B cell (primary cell): ENCODE measurements around the gene MIPOL1.

Experiments used
- EZH2 ChIP-seq: IDR thresholded peaks from 2 replicates; pipeline ENCODE4 v1.6.1; 2012; ENCODE audit warnings: borderline replicate concordance, low read depth, mild to moderate bottlenecking, moderate library complexity, low read length; ENCODE audit not compliant: insufficient read depth, poor library complexity, severe bottlenecking
- TF ChIP-seq, protein P1 (sequence below): fragments of 200-600 bp; IDR thresholded peaks from one replicate; pipeline ENCODE4 v1.8.0; 2022; ENCODE audit warnings: antibody characterized with exemption, mild to moderate bottlenecking

GRCh38 chr14:37237094-37237493 is 39.4 kb downstream of the MIPOL1 start:
- TF ChIP-seq, protein P1, sequence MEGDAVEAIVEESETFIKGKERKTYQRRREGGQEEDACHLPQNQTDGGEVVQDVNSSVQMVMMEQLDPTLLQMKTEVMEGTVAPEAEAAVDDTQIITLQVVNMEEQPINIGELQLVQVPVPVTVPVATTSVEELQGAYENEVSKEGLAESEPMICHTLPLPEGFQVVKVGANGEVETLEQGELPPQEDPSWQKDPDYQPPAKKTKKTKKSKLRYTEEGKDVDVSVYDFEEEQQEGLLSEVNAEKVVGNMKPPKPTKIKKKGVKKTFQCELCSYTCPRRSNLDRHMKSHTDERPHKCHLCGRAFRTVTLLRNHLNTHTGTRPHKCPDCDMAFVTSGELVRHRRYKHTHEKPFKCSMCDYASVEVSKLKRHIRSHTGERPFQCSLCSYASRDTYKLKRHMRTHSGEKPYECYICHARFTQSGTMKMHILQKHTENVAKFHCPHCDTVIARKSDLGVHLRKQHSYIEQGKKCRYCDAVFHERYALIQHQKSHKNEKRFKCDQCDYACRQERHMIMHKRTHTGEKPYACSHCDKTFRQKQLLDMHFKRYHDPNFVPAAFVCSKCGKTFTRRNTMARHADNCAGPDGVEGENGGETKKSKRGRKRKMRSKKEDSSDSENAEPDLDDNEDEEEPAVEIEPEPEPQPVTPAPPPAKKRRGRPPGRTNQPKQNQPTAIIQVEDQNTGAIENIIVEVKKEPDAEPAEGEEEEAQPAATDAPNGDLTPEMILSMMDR, result no peak
- TF ChIP-seq EZH2, result no peak
